GM18511 (cell line): Measurements from ENCODE around the gene ATP5ME.
"Not testable (repeated sequence)": the region's sequence is repeated elsewhere in the genome, so short reads cannot be mapped to it uniquely, and the experiment has no call there.

Source experiments
- ATAC-seq: cut with Tn5 transposase; IDR thresholded peaks from one replicate; pipeline ENCODE4 v1.9.1; 2021; ENCODE audit warnings: mild to moderate bottlenecking, moderate library complexity; ENCODE audit not compliant: unreplicated experiment

Gene ATP5ME

DNA sequence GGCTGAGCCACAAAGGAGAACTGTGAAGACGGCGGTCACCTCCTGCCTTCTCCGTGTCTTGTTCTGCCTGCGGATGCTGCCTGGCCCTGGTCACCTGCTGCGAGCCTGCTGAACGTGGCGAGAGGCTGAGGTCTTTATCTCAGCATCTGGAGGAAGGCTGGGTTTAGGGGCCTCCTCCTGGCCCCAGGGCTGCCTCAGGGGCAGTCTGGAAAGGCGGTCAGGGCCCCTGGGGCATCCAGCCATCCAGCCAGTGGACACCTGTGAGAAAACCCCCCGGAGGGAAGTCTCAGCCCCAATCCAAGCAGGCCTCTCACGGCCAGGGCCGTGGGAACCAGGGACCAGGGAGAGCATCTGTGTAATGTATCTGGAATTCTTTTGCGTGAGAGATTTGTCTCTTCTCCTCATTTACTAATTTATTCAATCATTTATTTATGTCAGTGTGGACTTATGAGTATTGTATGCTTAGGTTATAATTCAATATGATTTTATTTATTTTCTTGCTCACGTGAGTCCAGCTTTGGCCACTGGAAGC lies 37.4 kb downstream of the ATP5ME start:
- ATAC-seq = no peak

DNA sequence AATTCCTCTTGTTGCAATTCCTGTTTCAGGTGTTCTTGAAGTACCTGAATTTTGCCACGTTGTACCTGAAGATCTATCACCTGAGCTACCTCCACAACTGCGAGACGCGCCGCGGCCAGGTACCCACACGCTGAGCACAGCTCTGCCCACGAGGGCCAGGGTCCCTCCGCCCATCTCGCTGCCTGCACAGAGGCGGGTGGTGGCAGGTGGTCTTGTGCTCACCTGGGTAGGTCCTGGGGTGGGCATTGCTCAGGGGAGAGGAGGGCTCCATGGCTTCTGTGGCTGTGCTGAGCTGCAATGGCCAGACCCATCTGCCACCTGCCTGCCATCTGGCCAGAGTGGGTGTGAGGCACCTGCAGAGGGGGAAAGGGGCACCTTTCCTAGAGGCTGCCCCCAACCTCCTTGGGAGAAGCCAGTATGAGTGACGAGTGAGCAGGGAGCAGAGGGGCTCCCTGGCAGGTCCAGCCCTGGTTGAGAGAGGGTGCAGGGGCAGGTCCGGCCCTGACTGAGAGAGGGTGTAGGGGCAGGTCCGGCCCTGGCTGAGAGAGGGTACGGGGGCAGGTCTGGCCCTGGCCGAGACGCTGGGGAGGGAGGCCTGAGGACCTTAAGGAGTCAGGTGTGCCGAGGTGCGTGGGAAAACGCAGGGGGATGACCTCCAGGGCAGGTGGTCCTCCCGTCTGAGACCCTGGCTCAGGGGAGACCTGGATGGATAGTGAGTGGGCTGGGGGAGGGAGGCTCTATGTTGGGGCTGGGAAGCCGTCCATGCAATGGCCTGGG lies 38.0 kb downstream of the ATP5ME start:
- ATAC-seq = no peak

DNA sequence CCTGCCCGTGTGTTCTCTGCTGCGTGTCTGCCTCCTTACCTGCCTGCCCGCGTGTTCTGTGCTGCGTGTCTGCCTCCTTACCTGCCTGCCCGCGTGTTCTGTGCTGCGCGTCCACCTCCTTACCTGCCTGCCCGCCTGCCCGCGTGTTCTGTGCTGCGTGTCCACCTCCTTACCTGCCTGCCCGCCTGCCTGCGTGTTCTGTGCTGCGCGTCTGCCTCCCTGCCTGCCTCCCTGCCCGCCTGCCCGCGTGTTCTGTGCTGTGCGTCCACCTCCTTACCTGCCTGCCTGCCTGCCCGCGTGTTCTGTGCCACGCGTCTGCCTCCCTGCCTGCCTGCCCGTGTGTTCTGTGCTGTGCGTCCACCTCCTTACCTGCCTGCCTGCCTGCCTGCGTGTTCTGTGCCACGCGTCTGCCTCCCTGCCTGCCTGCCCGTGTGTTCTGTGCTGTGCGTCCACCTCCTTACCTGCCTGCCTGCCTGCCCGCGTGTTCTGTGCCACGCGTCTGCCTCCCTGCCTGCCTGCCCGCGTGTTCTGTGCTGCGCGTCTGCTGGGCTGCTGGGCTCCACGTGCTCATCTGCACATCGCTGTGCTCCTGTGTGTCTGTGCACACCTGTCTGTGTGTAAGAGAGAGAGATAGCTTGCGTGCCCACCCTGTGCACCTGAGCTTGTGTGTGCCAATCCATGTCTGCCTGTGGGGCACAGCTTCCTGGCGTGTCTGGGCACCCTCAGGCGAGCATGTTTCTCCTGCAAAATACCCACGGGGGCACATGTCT lies 38.8 kb downstream of the ATP5ME start:
- not testable (repeated sequence) for ATAC-seq

DNA sequence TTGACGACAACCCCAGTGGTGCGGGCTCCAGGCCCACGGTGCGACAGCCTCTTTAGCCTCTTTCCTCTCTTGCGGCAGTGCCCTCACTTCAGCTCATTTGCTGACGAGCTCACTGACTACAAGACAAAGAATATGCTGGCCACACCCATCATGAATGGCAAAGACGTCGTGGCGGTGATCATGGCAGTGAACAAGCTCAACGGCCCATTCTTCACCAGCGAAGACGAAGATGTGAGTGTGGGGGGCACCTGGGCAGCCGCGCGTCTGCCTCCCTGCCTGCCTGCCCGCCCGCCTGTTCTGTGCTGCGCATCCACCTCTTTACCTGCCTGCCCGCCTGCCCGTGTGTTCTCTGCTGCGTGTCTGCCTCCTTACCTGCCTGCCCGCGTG lies 39.5 kb downstream of the ATP5ME start:
- no peak for ATAC-seq

DNA sequence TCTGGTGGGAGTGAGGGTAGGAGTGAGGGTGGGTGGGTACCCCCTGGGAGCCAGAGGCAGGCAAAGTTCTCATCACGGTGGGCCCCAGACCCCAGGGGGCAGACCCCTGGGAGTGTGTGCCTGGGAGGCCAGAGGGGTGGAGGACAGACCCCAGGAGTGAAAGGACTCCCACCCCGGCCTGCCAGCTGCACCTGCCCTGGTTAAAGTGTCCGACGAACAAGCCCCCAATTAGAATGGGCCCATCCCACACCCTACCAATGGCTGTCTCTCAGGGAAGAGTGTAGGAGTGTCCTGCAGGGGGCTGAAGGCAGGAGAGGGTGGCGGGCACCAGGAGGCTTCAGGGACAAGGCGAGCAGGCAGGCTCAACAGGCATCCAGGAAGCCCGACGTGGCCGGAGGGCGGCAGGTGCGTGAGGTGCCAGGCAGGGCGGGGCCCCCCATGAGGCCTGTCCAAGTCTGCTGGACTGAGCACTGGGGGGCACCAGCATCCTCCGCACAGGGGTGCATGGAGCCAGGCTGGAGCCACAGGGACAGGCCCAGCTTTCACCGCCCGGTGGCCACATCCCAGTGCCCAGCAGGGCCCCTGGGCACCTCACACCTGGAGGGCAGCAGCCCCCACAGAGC lies 40.0 kb downstream of the ATP5ME start:
- ATAC-seq = no peak

DNA sequence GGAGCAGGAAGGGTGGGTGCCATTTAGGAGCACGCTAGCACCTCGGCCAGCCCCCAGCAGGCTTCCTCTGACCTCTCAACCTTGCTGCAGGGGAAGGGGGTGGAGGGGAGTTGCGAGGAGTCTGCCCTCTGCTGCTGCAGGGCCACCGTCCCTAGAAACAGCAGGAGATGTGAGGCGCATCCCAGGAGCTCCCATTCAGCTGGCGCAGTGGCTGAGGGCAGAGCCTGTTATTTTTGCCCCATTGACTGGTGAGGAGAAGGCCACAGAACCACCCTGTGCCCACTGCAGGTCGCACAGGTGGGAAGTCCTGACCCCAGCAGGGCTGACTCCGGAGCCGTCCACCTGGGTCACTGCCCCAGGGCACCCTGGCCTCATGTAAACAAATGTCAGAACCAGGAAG lies 40.7 kb downstream of the ATP5ME start:
- no peak for ATAC-seq

DNA sequence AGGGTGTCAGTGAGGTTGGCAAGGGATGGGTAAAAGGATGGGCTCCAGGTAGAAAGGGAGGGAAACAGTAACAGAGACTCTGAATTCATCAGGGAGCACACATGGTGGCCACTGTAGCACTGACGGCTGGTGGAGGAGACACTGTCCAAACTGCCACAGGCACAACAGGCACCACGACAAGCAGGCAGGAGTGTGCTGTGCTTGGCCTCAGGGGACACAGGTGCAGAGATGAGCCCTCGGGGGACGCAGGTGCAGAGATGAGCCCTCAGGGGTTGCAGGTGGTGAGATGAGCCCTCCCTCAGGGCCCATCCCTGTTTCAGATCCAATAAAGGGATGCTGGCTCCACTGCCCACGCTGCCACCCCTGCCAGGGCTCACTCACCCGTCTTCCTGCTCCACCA lies 41.1 kb downstream of the ATP5ME start:
- no peak for ATAC-seq

DNA sequence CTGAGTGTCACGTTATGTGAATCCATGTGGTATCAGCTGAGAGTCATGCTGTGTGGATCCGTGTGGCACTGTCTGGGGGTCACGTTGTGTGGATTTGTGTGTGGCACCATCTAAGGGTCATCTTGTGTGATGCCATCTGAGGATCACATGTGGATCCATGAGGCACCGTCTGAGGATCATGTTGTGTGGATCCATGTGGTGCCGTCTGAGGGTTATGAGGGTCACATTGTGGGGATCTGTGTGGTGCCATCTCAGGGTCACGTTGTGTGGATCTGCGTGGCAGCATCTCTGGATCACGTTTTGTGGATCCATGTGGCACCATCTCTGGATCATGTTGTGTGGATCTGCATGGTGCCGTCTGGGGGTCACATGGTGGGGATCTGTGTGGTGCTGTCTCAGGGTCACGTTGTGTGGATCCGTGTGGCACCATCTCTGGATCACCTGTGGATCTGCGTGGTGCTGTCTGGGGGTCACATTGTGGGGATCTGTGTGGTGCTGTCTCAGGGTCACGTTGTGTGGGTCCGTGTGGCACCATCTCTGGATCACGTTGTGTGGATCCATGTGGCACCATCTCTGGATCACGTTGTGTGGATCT lies 41.8 kb downstream of the ATP5ME start:
- ATAC-seq = no peak

DNA sequence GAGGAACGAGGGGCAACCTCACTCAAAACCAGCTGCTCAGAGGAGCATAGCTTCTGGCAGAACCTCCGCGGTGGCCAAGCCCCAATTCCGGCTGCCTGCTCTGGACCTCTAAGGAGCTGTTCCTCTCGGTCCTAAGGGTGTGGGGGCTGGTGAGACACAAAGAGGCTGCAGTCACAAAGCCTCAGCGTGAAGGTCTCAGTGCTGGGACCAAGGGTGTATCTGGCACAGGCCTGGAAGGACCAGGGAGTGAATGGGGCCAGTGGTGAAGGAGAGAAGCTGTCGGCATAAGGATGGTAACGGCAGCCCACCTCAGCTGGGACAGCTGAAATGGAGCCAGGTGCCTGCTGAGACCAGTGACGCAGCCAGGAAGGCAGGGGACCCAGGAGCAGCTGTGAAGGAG lies 43.4 kb downstream of the ATP5ME start:
- no peak for ATAC-seq

DNA sequence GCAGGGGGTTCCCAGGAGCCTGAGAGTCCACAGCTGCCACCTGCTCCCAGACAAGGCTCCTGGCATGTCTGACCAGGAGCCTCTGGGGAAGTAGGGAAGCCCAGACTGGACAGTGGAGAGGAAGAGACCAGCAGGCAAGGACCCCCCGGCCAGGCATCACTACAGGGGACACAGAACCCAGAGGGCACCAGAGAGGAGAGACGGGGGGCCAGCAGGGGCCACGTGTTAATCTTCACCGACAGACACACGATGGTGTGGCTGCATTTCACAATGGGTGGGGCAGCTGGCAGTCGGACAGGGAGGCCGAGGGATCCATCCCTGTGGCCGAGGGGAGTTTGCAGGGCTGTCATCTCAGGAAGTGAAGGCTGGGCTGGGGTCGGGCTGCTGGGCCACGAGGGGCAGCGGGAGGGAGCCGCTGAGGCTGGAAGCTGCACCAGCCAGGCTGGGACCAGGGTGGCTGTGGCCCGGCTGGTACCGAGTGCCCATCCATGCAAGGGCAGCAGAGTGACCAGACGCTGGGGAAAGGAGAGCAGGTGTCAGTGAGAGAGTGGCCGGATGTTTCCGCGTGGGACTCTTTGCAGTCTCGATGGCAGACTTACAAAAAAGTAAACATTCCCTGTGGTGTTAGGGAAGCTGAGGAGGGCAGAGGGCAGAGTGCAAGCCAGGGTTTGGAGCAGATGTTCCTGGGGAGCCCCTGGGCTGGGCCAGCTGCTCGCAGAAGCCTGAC lies 44.0 kb downstream of the ATP5ME start:
- ATAC-seq = no peak

DNA sequence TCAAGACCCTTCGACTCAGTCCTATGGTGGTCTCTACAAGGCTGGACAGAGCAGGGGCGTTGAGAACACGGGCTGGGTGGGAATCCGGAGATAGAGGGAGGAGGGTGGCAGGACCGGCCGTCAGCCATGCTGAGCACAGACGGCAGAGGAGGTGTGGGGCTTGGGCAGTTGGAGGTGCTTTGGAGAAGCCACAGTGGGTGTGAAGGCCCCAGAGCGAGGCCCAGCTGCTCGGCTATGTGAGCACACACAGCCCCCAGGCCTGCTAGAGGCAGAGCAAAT lies 44.5 kb downstream of the ATP5ME start:
- no peak for ATAC-seq

DNA sequence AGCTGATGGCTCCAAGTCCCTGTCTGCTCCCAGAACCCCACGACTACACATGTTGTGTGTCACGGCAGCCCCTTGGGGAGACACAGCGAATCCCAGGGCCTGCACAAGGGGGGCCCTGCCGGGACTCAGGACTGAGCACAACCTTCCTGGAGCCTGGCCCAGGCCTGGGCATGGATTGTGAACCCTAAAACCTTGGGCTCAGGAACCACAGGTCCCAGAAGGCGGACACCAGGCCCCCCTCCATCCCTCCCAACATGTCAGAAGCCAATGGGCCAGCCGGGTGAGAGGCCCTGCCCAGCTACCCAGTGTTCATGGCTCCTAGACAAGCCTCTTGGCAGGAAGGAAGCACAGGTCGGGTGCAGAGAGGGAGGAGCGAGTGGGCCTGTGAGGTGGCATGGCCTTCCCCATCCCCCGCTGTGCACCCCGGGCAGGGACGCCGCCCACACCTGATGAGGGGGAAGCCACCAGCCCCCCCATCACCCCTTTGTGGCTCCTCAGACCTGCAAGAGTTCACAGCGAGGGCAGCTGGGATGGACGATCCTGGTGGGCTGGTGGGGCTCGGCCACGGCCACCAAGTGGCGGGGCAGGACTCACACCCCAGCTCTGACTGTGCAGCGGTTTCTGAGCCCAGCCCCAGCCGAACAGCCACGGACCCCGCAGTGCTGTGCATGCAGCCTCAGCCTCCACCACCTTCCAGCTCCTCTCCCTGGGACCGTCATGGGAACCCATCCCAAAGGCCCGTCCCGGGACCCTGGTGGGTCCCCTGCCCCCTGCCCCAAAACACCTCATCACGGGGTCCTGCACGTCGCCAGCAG lies 45.0 kb downstream of the ATP5ME start:
- no peak for ATAC-seq

DNA sequence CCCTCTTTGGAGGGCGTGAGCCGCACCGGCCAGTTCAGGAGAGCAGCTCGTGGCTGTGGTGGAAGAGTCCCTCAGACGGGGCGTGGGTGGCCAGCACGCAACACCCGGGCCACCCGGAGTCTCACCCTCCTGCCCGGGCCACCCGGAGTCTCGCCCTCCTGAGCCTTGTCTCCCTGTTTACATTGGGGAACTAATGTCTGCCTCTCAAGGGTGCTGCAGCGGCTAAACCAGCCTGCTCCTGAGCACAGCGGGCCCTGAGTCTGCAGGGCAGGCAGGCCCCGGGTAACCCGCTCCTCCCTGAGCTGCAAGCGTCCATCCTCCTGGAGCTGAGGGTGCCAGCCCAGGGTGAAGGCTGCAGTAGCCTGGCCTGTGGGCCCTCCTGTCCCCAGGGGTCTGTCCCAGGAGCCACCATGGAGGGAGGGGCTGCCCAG lies 45.8 kb downstream of the ATP5ME start:
- ATAC-seq = no peak

DNA sequence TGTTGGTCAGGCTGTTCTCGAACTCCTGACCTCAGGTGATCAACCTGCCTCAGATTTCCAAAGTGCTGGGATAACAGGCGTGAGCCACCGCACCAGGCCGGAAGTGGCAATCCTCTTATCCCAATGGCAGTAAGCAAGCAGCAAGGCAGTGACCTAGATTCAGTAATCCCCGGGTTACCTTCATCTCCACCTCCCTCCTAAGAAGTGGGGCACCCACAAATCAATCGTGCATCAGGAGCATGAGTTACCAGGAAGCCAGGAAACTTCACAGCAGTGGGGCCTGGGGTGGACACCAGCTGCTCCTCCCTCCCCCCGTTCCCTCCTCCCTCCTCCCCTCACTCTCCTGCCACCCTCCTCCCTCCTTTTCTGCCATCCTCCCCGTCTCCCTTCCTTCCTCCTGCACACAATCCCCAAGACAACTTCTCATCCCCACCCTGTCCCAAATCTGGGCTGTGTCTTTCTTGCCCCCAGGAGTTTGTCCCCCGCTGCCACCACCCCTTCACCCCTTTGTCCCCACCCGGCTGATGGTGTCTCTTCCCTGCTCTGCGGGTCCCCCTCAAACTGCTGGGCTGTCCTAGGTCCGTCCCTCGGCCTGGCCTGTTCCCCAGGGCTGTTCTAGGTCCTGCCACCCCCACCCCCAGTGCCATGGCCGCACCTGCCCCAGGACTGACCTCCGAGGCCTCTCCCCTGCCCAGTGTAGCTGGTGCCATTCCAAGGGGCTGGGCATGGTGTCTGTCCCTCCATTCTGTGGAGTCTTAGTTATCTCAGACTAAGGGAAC lies 46.5 kb downstream of the ATP5ME start:
- ATAC-seq = no peak

DNA sequence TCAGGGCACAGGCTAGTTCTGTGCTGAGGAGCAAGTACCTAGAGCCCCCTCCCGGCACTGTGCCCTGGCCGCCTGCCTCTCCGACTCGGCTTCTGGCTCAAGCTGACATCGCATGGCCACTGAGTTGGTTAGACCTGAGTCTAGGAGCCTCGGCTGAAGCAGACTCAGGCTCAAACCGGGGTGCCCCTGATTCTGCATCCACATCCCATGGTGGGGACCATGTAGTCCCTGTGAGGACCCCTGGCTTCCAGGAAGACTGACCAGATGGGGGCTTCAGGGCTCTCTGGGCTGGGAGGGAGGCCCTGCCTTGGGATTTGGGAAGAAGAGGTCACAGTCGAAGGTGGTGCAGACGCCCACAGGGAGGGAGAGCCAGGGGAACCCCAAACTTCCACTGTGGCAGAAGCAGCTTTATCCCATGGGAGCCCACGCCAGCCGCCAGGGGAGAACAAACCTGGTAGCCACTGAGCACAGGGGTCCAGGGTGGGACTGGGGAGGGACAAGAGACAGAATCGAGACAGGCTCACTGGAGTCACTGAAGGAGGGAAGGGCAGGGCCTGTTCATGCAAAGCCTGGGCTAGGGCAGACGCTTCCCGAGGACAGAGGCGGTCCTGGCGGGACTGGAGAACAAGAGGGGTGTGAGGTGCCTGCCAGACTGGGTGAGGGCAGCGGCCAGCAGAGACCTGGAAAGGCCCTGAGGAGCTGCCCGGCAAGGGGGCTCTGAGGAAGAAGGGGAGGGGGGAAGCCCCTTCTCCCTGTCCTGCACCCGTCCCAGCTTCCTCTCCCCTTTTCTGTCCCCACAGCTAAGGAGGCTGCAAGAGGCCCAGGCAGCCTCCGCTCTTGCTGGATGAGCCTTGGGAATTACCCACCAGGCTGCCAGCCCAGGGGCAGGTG lies 47.6 kb downstream of the ATP5ME start:
- no peak for ATAC-seq

DNA sequence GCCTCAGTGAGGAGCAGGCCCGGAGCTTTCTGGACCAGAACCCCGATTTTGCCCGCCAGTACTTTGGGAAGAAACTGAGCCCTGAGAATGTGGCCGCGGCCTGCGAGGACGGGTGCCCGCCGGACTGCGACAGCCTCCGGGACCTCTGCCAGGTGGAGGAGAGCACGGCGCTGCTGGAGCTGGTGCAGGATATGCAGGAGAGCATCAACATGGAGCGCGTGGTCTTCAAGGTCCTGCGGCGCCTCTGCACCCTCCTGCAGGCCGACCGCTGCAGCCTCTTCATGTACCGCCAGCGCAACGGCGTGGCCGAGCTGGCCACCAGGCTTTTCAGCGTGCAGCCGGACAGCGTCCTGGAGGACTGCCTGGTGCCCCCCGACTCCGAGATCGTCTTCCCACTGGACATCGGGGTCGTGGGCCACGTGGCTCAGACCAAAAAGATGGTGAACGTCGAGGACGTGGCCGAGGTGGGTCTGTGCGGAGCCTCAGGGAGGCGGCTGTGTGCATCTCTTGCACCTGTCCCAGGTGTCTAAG lies 48.4 kb downstream of the ATP5ME start:
- ATAC-seq = no peak

DNA sequence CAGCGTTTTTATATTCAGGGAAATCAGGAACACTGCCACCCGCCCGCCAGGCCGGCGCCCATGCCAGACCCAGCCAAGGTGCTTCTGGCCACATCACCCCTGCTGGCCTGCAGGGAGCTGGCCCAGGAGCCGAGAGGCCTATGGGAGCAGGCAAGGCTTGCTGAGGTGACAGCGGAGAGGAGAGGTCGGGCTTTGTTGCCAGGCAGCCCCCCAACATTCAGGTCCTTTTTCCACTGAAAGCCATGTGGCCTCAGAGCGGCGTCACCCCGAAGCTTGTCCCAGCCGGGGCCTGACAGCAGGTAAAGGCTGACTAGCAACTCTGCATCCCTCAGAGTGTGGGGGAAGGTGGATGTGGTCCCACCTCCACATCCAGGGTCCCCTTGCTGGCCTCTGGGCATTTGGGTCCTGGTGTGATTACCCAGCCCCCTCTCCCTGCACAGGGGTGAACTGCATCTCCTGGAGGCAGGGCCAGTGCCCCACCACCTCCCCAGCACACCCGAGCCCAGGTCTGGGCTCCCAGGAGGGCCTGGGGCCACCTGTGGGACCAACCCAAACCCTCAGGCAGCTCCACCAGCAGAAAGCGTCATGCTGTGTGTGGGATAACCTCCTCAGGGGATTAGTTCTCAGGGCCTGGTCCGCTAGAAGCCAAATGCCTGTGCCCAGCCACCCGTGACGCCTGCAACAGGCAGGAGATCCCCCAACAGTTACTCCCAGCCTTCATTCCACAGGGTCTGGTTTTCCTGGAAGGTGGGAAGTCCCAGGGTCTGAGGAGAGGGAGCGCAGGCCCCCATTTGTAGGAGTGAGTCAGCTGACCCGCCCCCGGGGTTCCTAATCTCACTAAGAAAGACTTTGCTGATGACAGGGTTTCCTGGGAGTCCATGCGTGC lies 49.1 kb downstream of the ATP5ME start, which contains the start of gene PDE6B:
Gene PDE6B, plus strand, starts transcription at position 869 of the 886 bp plus-strand sequence. CDS start 54 bp downstream, outside the sequence.
- ATAC-seq = no peak
